Activated CD8-positive, alpha-beta T cell treated with anti-CD3 and anti-CD28 coated beads, Interleukin-2, amount 10 ng/mL, durations not matched to agents 7 days and 5 days (primary cell): ENCODE results near the gene EBF3. TPM values are rescaled to one million over a fixed set of nuclear protein-coding genes. Genes with fewer than 3 reads are reported as not detected.

Source experiments
- ATAC-seq: fragments of 150-1000 bp; cut with Tn5 transposase; one replicate; pipeline ENCODE4 v1.10.0; 2021; ENCODE audit warnings: moderate library complexity
- CTCF ChIA-PET: fragments of 350-600 bp; sonication (Branson Sonifier 250); formaldehyde crosslinking; loops from one replicate; lab custom pipeline; 2021; ENCODE audit warnings: antibody characterized with exemption; lab: Charles Lee
- POLR2A ChIA-PET: fragments of 350-600 bp; sonication (Branson Sonifier 250); formaldehyde crosslinking; loops from one replicate; lab custom pipeline; 2021; ENCODE audit warnings: antibody characterized with exemption; lab: Charles Lee
- DNase-seq: peaks from one replicate; pipeline ENCODE4 v3.0.0-alpha.2; 2020
- H3K27ac Mint-ChIP-seq: one replicate; pipeline ENCODE4 v1.8.0; 2021; ENCODE audit warnings: mild to moderate bottlenecking, mixed read lengths
- H3K27me3 Mint-ChIP-seq: one replicate; pipeline ENCODE4 v1.8.0; 2021; ENCODE audit warnings: low read depth, mixed read lengths
- H3K36me3 Mint-ChIP-seq: one replicate; pipeline ENCODE4 v1.8.0; 2021; ENCODE audit warnings: low read depth, mixed read lengths
- H3K4me1 Mint-ChIP-seq: one replicate; pipeline ENCODE4 v1.8.0; 2021; ENCODE audit warnings: low read depth, mixed read lengths
- H3K4me3 Mint-ChIP-seq: one replicate; pipeline ENCODE4 v1.8.0; 2021; ENCODE audit warnings: mild to moderate bottlenecking, mixed read lengths
- H3K9me3 Mint-ChIP-seq: one replicate; pipeline ENCODE4 v1.8.0; 2022; ENCODE audit warnings: mixed read lengths; ENCODE audit not compliant: insufficient read depth
- total RNA-seq, 2 experiments: library from RNA; stranded (reverse); gene quantifications; one replicate each; pipeline ENCODE4 v1.2.3, GENCODE V29; 2021

The EBF3 gene
- total RNA-seq, 2 experiments from 2014 or later: not detected

- DNase-seq: no peak
- Mint-ChIP-seq H3K4me3 (no peak overlapping the region), H3K4me1 (no peaks in the 10 kb centered on the region), H3K36me3 (no peaks in the 10 kb centered on the region), H3K27ac (no peak overlapping the region), H3K27me3 (peaks cover 29% of the 10 kb centered on the region), H3K9me3 (no peaks in the 10 kb centered on the region)
- ChIA-PET CTCF (no interaction called here), POLR2A (no interaction called here)
- no peak for ATAC-seq
Observed at GRCh38 chr10:129992356-129992755, 28.3 kb upstream of the EBF3 start.

- no peak for ATAC-seq
- Mint-ChIP-seq H3K9me3 (peaks cover 18% of the 10 kb centered on the region), H3K4me1 (no peaks in the 10 kb centered on the region), H3K27me3 (peaks cover 17% of the 10 kb centered on the region), H3K36me3 (peaks cover 2% of the 10 kb centered on the region), H3K4me3 (no peak overlapping the region), H3K27ac (no peak overlapping the region)
- CTCF ChIA-PET: no interaction called here
- DNase-seq: no peak
- POLR2A ChIA-PET: no interaction called here
Observed at GRCh38 chr10:129982825-129983224, 18.8 kb upstream of the EBF3 start.

GRCh38 chr10:129978980-129979379, 14.9 kb upstream of the EBF3 start:
- no peak for DNase-seq
- H3K4me3 Mint-ChIP-seq: no peak overlapping the region
- peaks cover 26% of the 10 kb centered on the region for H3K27me3 Mint-ChIP-seq
- no peak overlapping the region for H3K27ac Mint-ChIP-seq
- ChIA-PET CTCF (no interaction called here), POLR2A (no interaction called here)
- no peaks in the 10 kb centered on the region for H3K4me1 Mint-ChIP-seq
- H3K9me3 Mint-ChIP-seq: peaks cover 11% of the 10 kb centered on the region
- H3K36me3 Mint-ChIP-seq: no peaks in the 10 kb centered on the region
- no peak for ATAC-seq

GRCh38 chr10:129978322-129978721, 14.2 kb upstream of the EBF3 start:
- no peak overlapping the region for H3K4me3 Mint-ChIP-seq
- no peak overlapping the region for H3K27ac Mint-ChIP-seq
- ATAC-seq: no peak
- POLR2A ChIA-PET: no interaction called here
- peaks cover 30% of the 10 kb centered on the region for H3K27me3 Mint-ChIP-seq
- H3K36me3 Mint-ChIP-seq: no peaks in the 10 kb centered on the region
- peaks cover 8% of the 10 kb centered on the region for H3K9me3 Mint-ChIP-seq
- no peak for DNase-seq
- CTCF ChIA-PET: no interaction called here
- H3K4me1 Mint-ChIP-seq: no peaks in the 10 kb centered on the region

GRCh38 chr10:129977794-129978193, 13.7 kb upstream of the EBF3 start:
- no peaks in the 10 kb centered on the region for H3K36me3 Mint-ChIP-seq
- H3K27ac Mint-ChIP-seq: no peak overlapping the region
- peaks cover 31% of the 10 kb centered on the region for H3K27me3 Mint-ChIP-seq
- no peak for ATAC-seq
- no peaks in the 10 kb centered on the region for H3K4me1 Mint-ChIP-seq
- DNase-seq: no peak
- H3K4me3 Mint-ChIP-seq: no peak overlapping the region
- ChIA-PET POLR2A (no interaction called here), CTCF (no interaction called here)
- H3K9me3 Mint-ChIP-seq: peaks cover 3% of the 10 kb centered on the region

GRCh38 chr10:129973674-129974059, 9.6 kb upstream of the EBF3 start:
- peaks cover 53% of the 10 kb centered on the region for H3K27me3 Mint-ChIP-seq
- DNase-seq (no peak), ATAC-seq (no peak)
- CTCF ChIA-PET: no interaction called here
- no peaks in the 10 kb centered on the region for H3K9me3 Mint-ChIP-seq
- no peak overlapping the region for H3K27ac Mint-ChIP-seq
- H3K36me3 Mint-ChIP-seq: peaks cover 5% of the 10 kb centered on the region
- POLR2A ChIA-PET: no interaction called here
- H3K4me3 Mint-ChIP-seq: no peak overlapping the region
- peaks cover 7% of the 10 kb centered on the region for H3K4me1 Mint-ChIP-seq

GRCh38 chr10:129972966-129973673, 9.0 kb upstream of the EBF3 start:
- ChIA-PET POLR2A (no interaction called here), CTCF (no interaction called here)
- no peaks in the 10 kb centered on the region for H3K9me3 Mint-ChIP-seq
- ATAC-seq (no peak), DNase-seq (no peak)
- H3K36me3 Mint-ChIP-seq: peaks cover 5% of the 10 kb centered on the region
- H3K4me1 Mint-ChIP-seq: peaks cover 7% of the 10 kb centered on the region
- H3K27me3 Mint-ChIP-seq: peaks cover 56% of the 10 kb centered on the region
- no peak overlapping the region for H3K4me3 Mint-ChIP-seq
- no peak overlapping the region for H3K27ac Mint-ChIP-seq

GRCh38 chr10:129972145-129972965, 8.3 kb upstream of the EBF3 start:
- DNase-seq: no peak
- Mint-ChIP-seq H3K36me3 (peaks cover 5% of the 10 kb centered on the region), H3K27me3 (peaks cover 60% of the 10 kb centered on the region), H3K9me3 (no peaks in the 10 kb centered on the region), H3K4me3 (peak overlapping the region; percentile 33), H3K4me1 (peaks cover 7% of the 10 kb centered on the region), H3K27ac (peak overlapping the region; percentile 29)
- ChIA-PET CTCF (interaction anchor here (1.5 kb wide), 1 partner anchor 138 kb away, joined by 9 read pairs; the partner anchor contains the start of gene C10orf143), POLR2A (interaction anchor here (0.7 to 1.3 kb wide), 2 partner anchors 137 to 1899 kb away, joined by 3 read pairs; no protein-coding TSS in a partner anchor)
- no peak for ATAC-seq

GRCh38 chr10:129971381-129972144, 7.5 kb upstream of the EBF3 start:
- ChIA-PET CTCF (interaction anchor here (1.1 to 1.5 kb wide), 3 partner anchors 14 to 208 kb away, joined by 3 to 9 read pairs (median 4); partner anchors contain the start of gene C10orf143), POLR2A (interaction anchor here (0.7 to 1.3 kb wide), 2 partner anchors 138 to 1898 kb away, joined by 3 read pairs; no protein-coding TSS in a partner anchor)
- Mint-ChIP-seq H3K27ac (peak overlapping the region; percentile 29), H3K9me3 (no peaks in the 10 kb centered on the region), H3K4me3 (peak overlapping the region; percentile 33), H3K36me3 (peaks cover 5% of the 10 kb centered on the region), H3K27me3 (peaks cover 58% of the 10 kb centered on the region), H3K4me1 (peaks cover 7% of the 10 kb centered on the region)
- DNase-seq (peak; percentile 36), ATAC-seq (peak; percentile 49)

GRCh38 chr10:129970465-129971364, 6.6 kb upstream of the EBF3 start:
- no peaks in the 10 kb centered on the region for H3K9me3 Mint-ChIP-seq
- H3K27ac Mint-ChIP-seq: peak overlapping the region; percentile 66
- no peak for ATAC-seq
- H3K4me1 Mint-ChIP-seq: peaks cover 7% of the 10 kb centered on the region
- peaks cover 5% of the 10 kb centered on the region for H3K36me3 Mint-ChIP-seq
- ChIA-PET CTCF (interaction anchor here (1.1 to 1.5 kb wide), 3 partner anchors 13 to 209 kb away, joined by 3 to 9 read pairs (median 4); partner anchors contain the start of gene C10orf143), POLR2A (interaction anchor here (1.3 kb wide), 1 partner anchor 139 kb away, joined by 3 read pairs; no protein-coding TSS in a partner anchor)
- H3K4me3 Mint-ChIP-seq: peak overlapping the region; percentile 18
- H3K27me3 Mint-ChIP-seq: peaks cover 63% of the 10 kb centered on the region
- no peak for DNase-seq
